Measurements from ENCODE around the gene PDGFRB. TPM values are rescaled to one million over a fixed set of nuclear protein-coding genes. Genes with fewer than 3 reads are reported as not detected.
A peak's percentile ranks its signal among the peaks of the same experiment; 100 is the strongest.

The PDGFRB gene
- polyA plus RNA-seq, 1 donor: 18.6 TPM

DNA sequence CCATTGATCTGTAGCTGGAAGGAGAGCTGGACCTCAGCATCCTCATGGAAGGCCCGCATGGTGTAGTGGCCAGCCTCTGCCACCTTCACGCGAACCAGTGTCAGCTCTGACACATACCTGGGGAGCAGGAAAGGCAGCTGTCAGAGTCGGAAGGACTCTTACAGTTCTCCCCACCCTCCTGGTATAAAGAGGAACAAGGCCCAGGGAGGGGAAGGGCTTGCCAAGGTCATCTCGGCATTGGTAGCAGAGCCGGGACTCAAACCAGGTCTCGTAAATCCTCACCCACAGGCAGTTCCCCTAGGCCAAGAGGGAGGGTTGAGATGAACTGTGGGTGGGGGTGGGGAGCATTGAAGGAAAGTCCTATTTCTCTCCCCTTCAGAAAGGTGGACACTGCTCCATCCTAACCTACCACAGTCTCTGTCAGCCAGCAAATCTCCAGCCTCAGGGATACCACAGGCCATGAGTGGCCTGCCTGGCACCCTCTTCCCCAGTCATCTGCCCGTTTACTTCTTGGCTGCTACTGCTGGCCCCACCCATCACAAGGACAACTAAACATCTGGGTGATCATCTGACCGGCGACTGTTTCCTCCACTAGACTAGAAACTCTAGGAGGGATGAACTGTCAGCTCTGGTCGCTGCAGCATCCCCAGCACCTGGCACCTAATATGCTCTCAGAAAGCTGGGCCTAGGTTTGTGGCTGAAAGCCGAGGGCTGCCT is 23.5 kb downstream of the PDGFRB start:
- H3K27me3 ChIP-seq (ENCODE audit: control insufficient read depth, insufficient read depth, low read length): no peaks in the 10 kb centered on the region
- DNase-seq: no peak
- peaks cover 12% of the 10 kb centered on the region for H3K36me3 ChIP-seq (ENCODE audit: control insufficient read depth, insufficient read depth, low read length)
- H3K4me3 ChIP-seq (ENCODE audit: low read length): no peak overlapping the region
- no CpG with 5 or more reads among the region's 12 CpGs for WGBS (ENCODE audit: insufficient coverage, low lambda C conversion rate)
- H3K27ac ChIP-seq (ENCODE audit: low read length): no peak overlapping the region
- H3K9me3 ChIP-seq (ENCODE audit: control insufficient read depth, low read depth, low read length): no peaks in the 10 kb centered on the region
- H3K4me1 ChIP-seq (ENCODE audit: control insufficient read depth, insufficient read depth, low read length): peaks cover 8% of the 10 kb centered on the region

DNA sequence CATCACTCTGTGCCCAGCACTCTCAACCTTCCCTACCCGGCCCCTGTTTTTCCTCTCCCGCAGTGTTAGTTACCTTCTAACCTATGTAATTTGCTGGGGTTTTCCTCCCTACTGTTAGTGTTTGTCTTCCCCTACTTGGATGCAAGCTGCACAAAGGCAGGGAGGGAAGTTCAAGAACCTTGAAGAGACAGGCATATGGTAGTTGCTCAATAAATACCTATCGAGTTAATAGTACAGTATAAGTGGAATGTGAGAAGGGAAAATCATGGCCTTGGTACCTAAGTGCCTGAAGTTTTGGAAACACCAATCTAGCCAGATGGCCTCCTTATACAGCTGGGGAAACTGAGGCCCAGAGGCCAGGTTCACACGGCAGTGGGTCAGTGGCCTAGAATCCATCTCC is 24.2 kb downstream of the PDGFRB start:
- H3K36me3 ChIP-seq (ENCODE audit: control insufficient read depth, insufficient read depth, low read length): peaks cover 12% of the 10 kb centered on the region
- 94% methylated on average over 2 of the region's 4 CpGs for WGBS (ENCODE audit: insufficient coverage, low lambda C conversion rate)
- no peak for DNase-seq
- H3K4me3 ChIP-seq (ENCODE audit: low read length): no peak overlapping the region
- H3K27me3 ChIP-seq (ENCODE audit: control insufficient read depth, insufficient read depth, low read length): no peaks in the 10 kb centered on the region
- no peak overlapping the region for H3K27ac ChIP-seq (ENCODE audit: low read length)
- H3K9me3 ChIP-seq (ENCODE audit: control insufficient read depth, low read depth, low read length): no peaks in the 10 kb centered on the region
- H3K4me1 ChIP-seq (ENCODE audit: control insufficient read depth, insufficient read depth, low read length): peaks cover 6% of the 10 kb centered on the region

DNA sequence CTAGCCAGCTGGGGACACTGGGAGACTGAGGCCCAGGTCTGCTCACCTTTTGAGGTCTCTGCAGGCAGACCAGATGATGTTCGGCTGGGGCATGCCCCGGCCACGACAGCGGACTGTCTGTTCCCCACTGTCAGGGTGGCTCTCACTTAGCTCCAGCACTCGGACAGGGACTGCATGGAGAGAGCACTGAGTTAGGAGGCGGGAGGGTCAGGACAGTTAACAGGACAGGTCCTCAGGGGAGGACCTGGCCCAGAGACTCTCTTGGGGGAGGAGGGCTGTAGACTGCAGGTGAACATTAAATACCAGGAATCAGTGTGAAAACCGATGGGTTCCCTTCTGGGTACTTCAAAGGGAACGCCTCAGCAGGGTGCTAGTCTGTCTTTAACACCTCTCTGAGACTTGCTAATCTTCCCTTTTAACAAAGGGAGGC is 25.1 kb downstream of the PDGFRB start:
- Histone ChIP-seq H3K27me3 (ENCODE audit: control insufficient read depth, insufficient read depth, low read length) (no peaks in the 10 kb centered on the region), H3K27ac (ENCODE audit: low read length) (no peak overlapping the region), H3K9me3 (ENCODE audit: control insufficient read depth, low read depth, low read length) (no peaks in the 10 kb centered on the region), H3K4me3 (ENCODE audit: low read length) (no peak overlapping the region), H3K4me1 (ENCODE audit: control insufficient read depth, insufficient read depth, low read length) (peaks cover 6% of the 10 kb centered on the region), H3K36me3 (ENCODE audit: control insufficient read depth, insufficient read depth, low read length) (peaks cover 12% of the 10 kb centered on the region)
- no peak for DNase-seq
- no CpG with 5 or more reads among the region's 8 CpGs for WGBS (ENCODE audit: insufficient coverage, low lambda C conversion rate)

DNA sequence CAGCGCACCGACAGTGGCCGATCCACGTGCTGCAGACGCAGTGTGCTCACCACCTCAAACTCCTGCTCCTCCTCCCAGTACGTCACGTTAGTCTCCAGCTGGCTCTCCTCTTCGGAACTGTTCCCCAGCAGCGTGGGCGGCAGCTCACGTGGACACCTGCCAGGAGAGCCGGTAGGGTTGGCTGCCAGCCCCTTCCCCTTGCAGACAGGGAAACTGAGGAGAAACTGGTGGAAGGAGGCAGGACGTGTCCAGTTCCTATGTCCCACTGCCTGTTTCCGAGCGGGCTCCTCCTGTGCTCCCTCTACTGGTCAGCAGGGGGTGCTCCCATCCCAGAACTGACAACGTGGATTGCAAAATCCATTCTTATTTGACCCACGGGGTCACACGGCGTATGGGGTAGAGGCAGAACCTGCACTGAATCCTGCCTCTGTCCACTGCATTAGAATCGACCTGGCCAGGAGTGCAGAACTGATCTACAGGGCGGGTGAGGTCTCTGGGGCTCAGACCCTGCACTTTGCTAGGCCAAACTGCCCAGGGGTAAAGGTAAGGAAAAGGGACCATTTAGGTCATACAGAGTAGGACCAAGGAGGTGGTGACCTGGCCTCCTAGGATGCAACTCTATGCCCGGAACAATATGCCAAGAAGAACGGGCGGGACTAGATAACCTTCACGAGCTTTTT is 25.7 kb downstream of the PDGFRB start:
- no peak overlapping the region for H3K27ac ChIP-seq (ENCODE audit: low read length)
- no peak overlapping the region for H3K4me3 ChIP-seq (ENCODE audit: low read length)
- DNase-seq: peak; percentile 59 to 64
- no CpG with 5 or more reads among the region's 25 CpGs for WGBS (ENCODE audit: insufficient coverage, low lambda C conversion rate)
- H3K9me3 ChIP-seq (ENCODE audit: control insufficient read depth, low read depth, low read length): no peaks in the 10 kb centered on the region
- peaks cover 13% of the 10 kb centered on the region for H3K36me3 ChIP-seq (ENCODE audit: control insufficient read depth, insufficient read depth, low read length)
- H3K4me1 ChIP-seq (ENCODE audit: control insufficient read depth, insufficient read depth, low read length): peaks cover 6% of the 10 kb centered on the region
- H3K27me3 ChIP-seq (ENCODE audit: control insufficient read depth, insufficient read depth, low read length): no peaks in the 10 kb centered on the region

DNA sequence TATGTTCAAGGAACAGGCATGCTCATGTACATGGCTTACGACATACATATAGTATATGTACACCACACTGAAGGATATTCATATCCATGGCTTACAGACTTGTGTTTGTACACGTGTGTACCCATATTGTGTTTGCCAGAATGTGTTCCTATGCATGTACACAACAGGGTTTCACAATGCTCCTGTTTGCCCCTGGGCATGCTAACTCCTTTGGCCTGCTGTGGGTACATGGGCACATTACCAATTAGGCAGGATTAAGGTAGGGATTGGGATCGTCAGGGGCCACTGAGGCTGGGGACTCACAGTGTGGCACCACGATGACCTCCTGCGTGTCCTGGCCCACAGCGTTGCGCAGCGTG is 26.2 kb downstream of the PDGFRB start:
- peaks cover 6% of the 10 kb centered on the region for H3K4me1 ChIP-seq (ENCODE audit: control insufficient read depth, insufficient read depth, low read length)
- H3K27ac ChIP-seq (ENCODE audit: low read length): no peak overlapping the region
- peaks cover 12% of the 10 kb centered on the region for H3K36me3 ChIP-seq (ENCODE audit: control insufficient read depth, insufficient read depth, low read length)
- DNase-seq: no peak
- 80% methylated on average over 1 of the region's 8 CpGs for WGBS (ENCODE audit: insufficient coverage, low lambda C conversion rate)
- H3K4me3 ChIP-seq (ENCODE audit: low read length): no peak overlapping the region
- no peaks in the 10 kb centered on the region for H3K9me3 ChIP-seq (ENCODE audit: control insufficient read depth, low read depth, low read length)
- no peaks in the 10 kb centered on the region for H3K27me3 ChIP-seq (ENCODE audit: control insufficient read depth, insufficient read depth, low read length)

DNA sequence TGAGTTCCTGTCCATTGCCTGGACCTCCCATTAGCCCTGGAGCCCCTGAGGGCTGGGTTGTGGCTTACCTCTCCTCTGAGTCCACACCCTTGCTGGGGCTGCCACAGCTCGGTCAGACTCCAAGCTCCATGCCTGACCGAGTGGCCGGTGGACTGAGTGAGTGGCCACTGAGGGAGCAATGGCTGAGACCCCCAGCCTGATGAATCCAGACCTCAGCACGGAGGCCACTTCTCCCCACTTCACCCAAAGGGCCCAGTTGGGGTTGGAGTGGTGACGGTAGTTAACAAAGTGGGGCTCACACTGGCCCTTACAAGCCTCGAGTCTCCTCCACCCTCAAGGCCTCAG is 28.8 kb downstream of the PDGFRB start:
- Histone ChIP-seq H3K4me1 (ENCODE audit: control insufficient read depth, insufficient read depth, low read length) (peaks cover 11% of the 10 kb centered on the region), H3K4me3 (ENCODE audit: low read length) (no peak overlapping the region), H3K27me3 (ENCODE audit: control insufficient read depth, insufficient read depth, low read length) (no peaks in the 10 kb centered on the region), H3K36me3 (ENCODE audit: control insufficient read depth, insufficient read depth, low read length) (peaks cover 16% of the 10 kb centered on the region), H3K27ac (ENCODE audit: low read length) (no peak overlapping the region), H3K9me3 (ENCODE audit: control insufficient read depth, low read depth, low read length) (no peaks in the 10 kb centered on the region)
- no peak for DNase-seq
- no CpG with 5 or more reads among the region's 6 CpGs for WGBS (ENCODE audit: insufficient coverage, low lambda C conversion rate)

DNA sequence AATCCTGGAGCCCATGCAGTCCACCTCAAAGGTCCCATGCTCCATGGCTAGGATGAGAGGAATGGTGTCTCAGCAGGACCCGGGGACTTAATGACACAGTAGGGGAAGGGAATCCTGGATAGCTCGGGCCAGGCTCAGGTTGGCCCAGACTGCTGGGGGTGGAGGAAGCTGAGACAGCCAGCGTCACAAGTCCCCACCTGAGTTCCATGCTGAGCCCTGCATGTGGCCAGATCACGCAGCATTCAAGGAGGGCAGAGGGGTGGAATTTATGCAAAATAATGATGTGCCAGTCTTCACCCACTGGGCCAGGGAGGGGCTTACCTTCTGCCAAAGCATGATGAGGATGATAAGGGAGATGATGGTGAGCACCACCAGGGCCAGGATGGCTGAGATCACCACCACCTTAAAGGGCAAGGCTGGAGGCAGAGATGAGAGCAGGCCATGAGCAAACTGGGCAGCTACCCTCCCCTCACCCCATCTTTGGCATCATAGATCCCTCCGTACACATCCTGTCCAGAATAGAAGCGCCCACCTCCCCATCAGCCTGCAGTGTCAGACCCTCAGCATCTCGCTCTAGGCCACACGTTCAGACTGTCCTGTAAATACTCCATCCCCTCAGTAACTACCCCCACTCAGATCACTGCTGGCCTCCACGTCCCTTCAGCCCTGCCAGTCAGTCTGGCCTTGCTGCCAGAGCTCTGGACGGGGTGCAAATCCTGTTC is 29.3 kb downstream of the PDGFRB start:
- Histone ChIP-seq H3K9me3 (ENCODE audit: control insufficient read depth, low read depth, low read length) (no peaks in the 10 kb centered on the region), H3K27me3 (ENCODE audit: control insufficient read depth, insufficient read depth, low read length) (no peaks in the 10 kb centered on the region), H3K4me1 (ENCODE audit: control insufficient read depth, insufficient read depth, low read length) (peaks cover 14% of the 10 kb centered on the region), H3K4me3 (ENCODE audit: low read length) (no peak overlapping the region), H3K27ac (ENCODE audit: low read length) (no peak overlapping the region), H3K36me3 (ENCODE audit: control insufficient read depth, insufficient read depth, low read length) (peaks cover 16% of the 10 kb centered on the region)
- no peak for DNase-seq
- WGBS (ENCODE audit: insufficient coverage, low lambda C conversion rate): no CpG with 5 or more reads among the region's 10 CpGs

DNA sequence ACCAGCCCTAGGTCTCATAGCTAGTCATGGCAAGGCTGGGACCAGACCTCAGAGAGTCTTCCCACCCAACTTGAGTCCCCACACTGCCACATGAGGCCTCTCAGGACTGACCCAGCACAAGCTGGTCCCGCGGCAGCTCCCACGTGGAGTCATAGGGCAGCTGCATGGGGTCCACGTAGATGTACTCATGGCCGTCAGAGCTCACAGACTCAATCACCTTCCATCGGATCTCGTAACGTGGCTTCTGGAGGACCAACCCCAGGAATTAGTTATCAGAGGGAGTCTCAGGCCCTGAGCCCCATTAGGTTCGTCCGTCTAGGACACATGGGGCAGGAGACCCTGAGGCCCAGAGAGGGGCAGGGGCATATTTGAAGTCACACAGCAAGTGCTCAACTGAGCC is 30.3 kb downstream of the PDGFRB start:
- WGBS (ENCODE audit: insufficient coverage, low lambda C conversion rate): no CpG with 5 or more reads among the region's 10 CpGs
- H3K36me3 ChIP-seq (ENCODE audit: control insufficient read depth, insufficient read depth, low read length): peaks cover 16% of the 10 kb centered on the region
- no peaks in the 10 kb centered on the region for H3K27me3 ChIP-seq (ENCODE audit: control insufficient read depth, insufficient read depth, low read length)

DNA sequence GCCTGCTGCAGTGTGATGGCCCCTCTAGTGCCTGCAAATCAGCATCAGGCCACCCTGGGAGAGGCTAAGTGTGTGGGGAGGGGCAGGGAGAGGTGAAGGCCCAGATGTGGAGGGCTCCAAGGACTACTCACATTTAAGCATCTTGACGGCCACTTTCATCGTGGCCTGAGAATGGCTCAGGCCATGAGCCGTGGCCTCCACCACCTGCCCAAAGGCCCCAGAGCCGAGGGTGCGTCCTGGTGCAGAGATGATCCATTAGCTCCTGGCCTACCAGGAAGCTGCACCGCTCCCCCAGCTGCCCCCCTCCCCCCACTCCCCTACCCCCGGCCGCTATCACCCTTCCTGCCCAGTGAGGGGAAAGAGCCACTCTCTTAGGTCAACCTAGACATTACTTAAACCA is 31.0 kb downstream of the PDGFRB start:
- no peaks in the 10 kb centered on the region for H3K27me3 ChIP-seq (ENCODE audit: control insufficient read depth, insufficient read depth, low read length)
- peaks cover 15% of the 10 kb centered on the region for H3K36me3 ChIP-seq (ENCODE audit: control insufficient read depth, insufficient read depth, low read length)
- no peaks in the 10 kb centered on the region for H3K9me3 ChIP-seq (ENCODE audit: control insufficient read depth, low read depth, low read length)
- H3K4me3 ChIP-seq (ENCODE audit: low read length): no peak overlapping the region
- peaks cover 8% of the 10 kb centered on the region for H3K4me1 ChIP-seq (ENCODE audit: control insufficient read depth, insufficient read depth, low read length)
- no peak for DNase-seq
- H3K27ac ChIP-seq (ENCODE audit: low read length): no peak overlapping the region
- WGBS (ENCODE audit: insufficient coverage, low lambda C conversion rate): no CpG with 5 or more reads among the region's 8 CpGs

More for the DNA sequence above, 30.3 kb downstream of the PDGFRB start:
- H3K9me3 ChIP-seq (ENCODE audit: control insufficient read depth, low read depth, low read length): no peaks in the 10 kb centered on the region
- peaks cover 14% of the 10 kb centered on the region for H3K4me1 ChIP-seq (ENCODE audit: control insufficient read depth, insufficient read depth, low read length)
- no peak overlapping the region for H3K27ac ChIP-seq (ENCODE audit: low read length)
- DNase-seq: no peak
- no peak overlapping the region for H3K4me3 ChIP-seq (ENCODE audit: low read length)

DNA sequence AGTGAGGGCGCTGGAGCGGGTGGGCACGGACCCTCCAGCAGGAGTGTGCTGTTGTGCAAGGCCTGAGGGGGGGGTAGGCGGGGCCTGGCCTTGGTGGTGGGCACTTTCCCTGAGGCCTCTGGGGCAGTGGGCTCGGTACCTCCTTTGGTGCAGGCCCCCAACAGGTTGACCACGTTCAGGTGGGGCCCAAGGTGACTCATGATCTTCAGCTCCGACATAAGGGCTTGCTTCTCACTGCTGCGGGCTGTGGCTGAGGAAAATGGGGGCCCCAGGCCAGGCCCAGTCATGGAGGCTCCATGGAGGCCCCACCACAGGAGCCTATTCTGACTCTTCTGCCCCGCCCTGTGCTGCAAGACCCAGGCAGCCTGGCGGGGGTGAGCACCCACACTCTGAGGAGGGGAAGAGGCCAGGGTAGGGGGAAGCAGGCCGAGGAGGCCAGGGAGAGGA is 31.5 kb downstream of the PDGFRB start:
- Histone ChIP-seq H3K27ac (ENCODE audit: low read length) (no peak overlapping the region), H3K4me3 (ENCODE audit: low read length) (no peak overlapping the region), H3K9me3 (ENCODE audit: control insufficient read depth, low read depth, low read length) (no peaks in the 10 kb centered on the region), H3K4me1 (ENCODE audit: control insufficient read depth, insufficient read depth, low read length) (peaks cover 8% of the 10 kb centered on the region), H3K36me3 (ENCODE audit: control insufficient read depth, insufficient read depth, low read length) (peaks cover 14% of the 10 kb centered on the region), H3K27me3 (ENCODE audit: control insufficient read depth, insufficient read depth, low read length) (no peaks in the 10 kb centered on the region)
- no CpG with 5 or more reads among the region's 11 CpGs for WGBS (ENCODE audit: insufficient coverage, low lambda C conversion rate)
- DNase-seq: no peak
